Measurements from ENCODE around the gene AR. TPM values are rescaled to one million over a fixed set of nuclear protein-coding genes. Genes with fewer than 3 reads are reported as not detected.

Gene AR
- total and polyA plus RNA-seq, 2 of the 4 experiments (the other 2 are of a cell fraction) = 1.5 to 4.7 TPM

- POLR2A ChIA-PET (ENCODE audit: unreplicated experiment) = no interaction called here
- H3K23ac ChIP-seq (ENCODE audit: low read depth, low read length) = no peak overlapping the region
- no peak overlapping the region for H2AK5ac ChIP-seq (ENCODE audit: low read depth, low read length)
- H3K18ac ChIP-seq (ENCODE audit: low read depth, low read length) = no peak overlapping the region
- BruUV-seq (replicated peaks) = no TSS peak
- no peak overlapping the region for H3K4ac ChIP-seq (ENCODE audit: low read depth, low read length)
- no peaks in the 10 kb centered on the region for H3K4me1 ChIP-seq (ENCODE audit: control insufficient read depth, insufficient read depth, low read length)
- no peak overlapping the region for H2BK15ac ChIP-seq (ENCODE audit: low read depth, low read length)
- H2AK9ac ChIP-seq (replicated peaks; ENCODE audit: low read depth, low read length, poor library complexity) = no peak overlapping the region
- H4K8ac ChIP-seq (ENCODE audit: low read depth in 2 of 2, low read length in 2 of 2) = no peak overlapping the region
- intact Hi-C loops (cut with micrococcal nuclease) = no loop called here
- H2BK120ac ChIP-seq (ENCODE audit: low read depth, low read length) = no peak overlapping the region
- DNase-seq = no peak
- no peaks in the 10 kb centered on the region for H3K9me1 ChIP-seq (ENCODE audit: insufficient read depth, low read length)
- no peak overlapping the region for H2BK5ac ChIP-seq (ENCODE audit: low read depth, low read length, poor library complexity, severe bottlenecking)
- in situ Hi-C loops (cut with MboI; ENCODE audit: low sequenced_read_pairs) = no loop called here
- dilution Hi-C loops (cut with HindIII; ENCODE audit: low sequenced_read_pairs, unreplicated experiment) = no loop called here
- H4K20me1 ChIP-seq (ENCODE audit: insufficient read depth, low read length) = no peaks in the 10 kb centered on the region
- peaks cover 5% of the 10 kb centered on the region for H3K27me3 ChIP-seq (ENCODE audit: control insufficient read depth, insufficient read depth, low read length)
- H2BK20ac ChIP-seq (ENCODE audit: low read depth, low read length) = no peak overlapping the region
- H3K4me2 ChIP-seq (ENCODE audit: low read depth, low read length) = no peak overlapping the region
- no peak for ATAC-seq (ENCODE audit: low read depth)
- no peak overlapping the region for H3K9ac ChIP-seq (ENCODE audit: low read depth, low read length)
- no peaks in the 10 kb centered on the region for H3K36me3 ChIP-seq (ENCODE audit: control insufficient read depth, insufficient read depth, low read length)
- H3K9me3 ChIP-seq (ENCODE audit: control insufficient read depth, insufficient read depth, low read length) = no peaks in the 10 kb centered on the region
- no peak overlapping the region for H3K14ac ChIP-seq (replicated peaks; ENCODE audit: low read depth, low read length)
- no peak overlapping the region for H3K27ac ChIP-seq (ENCODE audit: insufficient read depth, low read length)
- no peak for TF ChIP-seq MXI1 (IDR thresholded peaks at IDR 0.05; ENCODE audit: borderline replicate concordance, low read depth, low read length)
- no peak for TF ChIP-seq MAFK (IDR thresholded peaks at IDR 0.05; ENCODE audit: low read depth, low read length)
- no peak for TF ChIP-seq BHLHE40 (IDR thresholded peaks at IDR 0.05; ENCODE audit: low read depth, low read length)
- no peak for TF ChIP-seq RCOR1 (IDR thresholded peaks at IDR 0.05; ENCODE audit: insufficient replicate concordance, low read length)
- TF ChIP-seq SMC3 (IDR thresholded peaks at IDR 0.05; ENCODE audit: low read depth, low read length) = no peak
- TF ChIP-seq MAZ (IDR thresholded peaks at IDR 0.05; ENCODE audit: borderline replicate concordance, low read depth, low read length) = no peak
- no peak for TF ChIP-seq POLR2A (IDR thresholded peaks at IDR 0.05; ENCODE audit: low read depth, low read length)
- TF ChIP-seq CTCF (conservative IDR thresholded peaks at IDR 0.05; ENCODE audit: low read depth, low read length) = no peak
- no peak for TF ChIP-seq RFX5 (IDR thresholded peaks at IDR 0.05; ENCODE audit: low read depth, low read length)
- no peak for TF ChIP-seq ELK1 (IDR thresholded peaks at IDR 0.05; ENCODE audit: borderline replicate concordance, low read depth, low read length)
- no peak for TF ChIP-seq RAD21 (IDR thresholded peaks at IDR 0.05; ENCODE audit: low read length)
- TF ChIP-seq, protein P1, sequence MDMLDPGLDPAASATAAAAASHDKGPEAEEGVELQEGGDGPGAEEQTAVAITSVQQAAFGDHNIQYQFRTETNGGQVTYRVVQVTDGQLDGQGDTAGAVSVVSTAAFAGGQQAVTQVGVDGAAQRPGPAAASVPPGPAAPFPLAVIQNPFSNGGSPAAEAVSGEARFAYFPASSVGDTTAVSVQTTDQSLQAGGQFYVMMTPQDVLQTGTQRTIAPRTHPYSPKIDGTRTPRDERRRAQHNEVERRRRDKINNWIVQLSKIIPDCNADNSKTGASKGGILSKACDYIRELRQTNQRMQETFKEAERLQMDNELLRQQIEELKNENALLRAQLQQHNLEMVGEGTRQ (IDR thresholded peaks at IDR 0.05; ENCODE audit: low read depth, low read length) = no peak
- no peak for TF ChIP-seq CHD1 (IDR thresholded peaks at IDR 0.05; ENCODE audit: low read depth, low read length)
- TF ChIP-seq NFE2L2 (IDR thresholded peaks at IDR 0.05; ENCODE audit: low read depth, low read length) = no peak
- TF ChIP-seq CEBPB (IDR thresholded peaks at IDR 0.05; ENCODE audit: low read depth, low read length) = no peak
- no peak overlapping the region for H2AFZ ChIP-seq (replicated peaks; ENCODE audit: low read length, poor library complexity)
- no peak overlapping the region for H3K56ac ChIP-seq (ENCODE audit: extremely low read depth, insufficient read depth, low read length)
- CTCF ChIA-PET = no interaction called here
- H3K79me1 ChIP-seq (ENCODE audit: low read depth in 1 of 2, low read length in 2 of 2) = no peaks in the 10 kb centered on the region
- no peak overlapping the region for H4K5ac ChIP-seq (ENCODE audit: low read depth, low read length)
- H3K4me3 ChIP-seq (ENCODE audit: insufficient read depth, low read depth, low read length) = no peak overlapping the region
- no peak overlapping the region for H4K91ac ChIP-seq (ENCODE audit: insufficient read depth, low read depth, low read length)
These were observed 27.0 kb downstream of the AR start for GRCh38 chrX:67570839-67571238.

Data from IMR-90 (cell line).